ENCODE measurements around the gene MIP.

DNA sequence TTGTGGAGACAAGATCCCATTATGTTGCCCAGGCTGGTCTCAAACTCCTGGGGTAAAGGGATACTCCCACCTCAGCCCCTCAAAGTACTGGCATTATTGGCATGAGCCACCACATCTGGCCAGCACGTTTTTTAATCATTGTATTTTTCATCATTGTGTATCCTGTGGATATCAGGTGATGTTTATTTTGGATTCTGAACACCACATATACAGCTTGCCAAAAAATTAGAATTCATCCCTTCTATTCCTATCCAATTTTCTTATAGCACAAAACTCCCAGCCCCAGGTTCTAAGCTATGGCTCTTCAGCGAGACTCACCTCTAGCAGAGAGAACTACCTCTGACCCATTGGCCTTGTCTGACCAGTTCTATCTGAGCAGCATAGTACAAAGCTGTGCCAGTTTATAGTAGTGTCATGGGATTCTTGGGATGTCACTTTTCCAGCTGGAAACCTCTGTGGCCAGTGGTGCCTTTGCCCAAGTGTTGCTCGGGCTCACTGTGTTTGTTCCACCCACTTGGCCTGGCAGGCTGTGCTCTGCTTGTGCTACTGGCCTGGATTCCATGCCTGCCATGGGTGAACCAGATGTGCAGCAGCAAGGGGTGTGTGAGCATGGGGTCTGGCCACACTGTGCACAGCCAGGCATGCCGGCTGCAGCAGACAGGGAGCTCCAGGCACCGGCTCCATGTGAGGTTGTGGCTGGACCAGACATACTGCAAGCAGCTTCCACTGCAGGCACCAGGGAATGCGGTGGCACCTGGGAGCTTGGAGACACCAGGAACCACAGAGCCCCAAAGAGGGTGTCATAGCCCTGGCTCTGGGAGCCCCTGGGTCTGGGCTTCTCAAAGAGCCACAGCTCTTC is 42.4 kb downstream of the MIP start:
- TF ChIP-seq, protein P1, sequence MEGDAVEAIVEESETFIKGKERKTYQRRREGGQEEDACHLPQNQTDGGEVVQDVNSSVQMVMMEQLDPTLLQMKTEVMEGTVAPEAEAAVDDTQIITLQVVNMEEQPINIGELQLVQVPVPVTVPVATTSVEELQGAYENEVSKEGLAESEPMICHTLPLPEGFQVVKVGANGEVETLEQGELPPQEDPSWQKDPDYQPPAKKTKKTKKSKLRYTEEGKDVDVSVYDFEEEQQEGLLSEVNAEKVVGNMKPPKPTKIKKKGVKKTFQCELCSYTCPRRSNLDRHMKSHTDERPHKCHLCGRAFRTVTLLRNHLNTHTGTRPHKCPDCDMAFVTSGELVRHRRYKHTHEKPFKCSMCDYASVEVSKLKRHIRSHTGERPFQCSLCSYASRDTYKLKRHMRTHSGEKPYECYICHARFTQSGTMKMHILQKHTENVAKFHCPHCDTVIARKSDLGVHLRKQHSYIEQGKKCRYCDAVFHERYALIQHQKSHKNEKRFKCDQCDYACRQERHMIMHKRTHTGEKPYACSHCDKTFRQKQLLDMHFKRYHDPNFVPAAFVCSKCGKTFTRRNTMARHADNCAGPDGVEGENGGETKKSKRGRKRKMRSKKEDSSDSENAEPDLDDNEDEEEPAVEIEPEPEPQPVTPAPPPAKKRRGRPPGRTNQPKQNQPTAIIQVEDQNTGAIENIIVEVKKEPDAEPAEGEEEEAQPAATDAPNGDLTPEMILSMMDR (IDR thresholded peaks at IDR 0.05): no peak
- no peak for TF ChIP-seq POLR2A (IDR thresholded peaks at IDR 0.05)

Measured in vagina (tissue), 2 donors.